Hepatocyte (in vitro differentiated cells): ENCODE measurements around the gene ZSCAN10.

Source experiments
- EZH2 ChIP-seq: fragments of 200-600 bp; sonication (generic); IDR thresholded peaks from 2 replicates; pipeline ENCODE4 v1.6.1; 2016; ENCODE audit warnings: antibody characterized with exemption, mild to moderate bottlenecking, borderline replicate concordance
- TF ChIP-seq, protein P1 (sequence below): fragments of 200-600 bp; sonication (generic); IDR thresholded peaks from 2 replicates; pipeline ENCODE4 v1.5.1; 2016; ENCODE audit warnings: antibody characterized with exemption, mild to moderate bottlenecking; ENCODE audit not compliant: poor library complexity

DNA sequence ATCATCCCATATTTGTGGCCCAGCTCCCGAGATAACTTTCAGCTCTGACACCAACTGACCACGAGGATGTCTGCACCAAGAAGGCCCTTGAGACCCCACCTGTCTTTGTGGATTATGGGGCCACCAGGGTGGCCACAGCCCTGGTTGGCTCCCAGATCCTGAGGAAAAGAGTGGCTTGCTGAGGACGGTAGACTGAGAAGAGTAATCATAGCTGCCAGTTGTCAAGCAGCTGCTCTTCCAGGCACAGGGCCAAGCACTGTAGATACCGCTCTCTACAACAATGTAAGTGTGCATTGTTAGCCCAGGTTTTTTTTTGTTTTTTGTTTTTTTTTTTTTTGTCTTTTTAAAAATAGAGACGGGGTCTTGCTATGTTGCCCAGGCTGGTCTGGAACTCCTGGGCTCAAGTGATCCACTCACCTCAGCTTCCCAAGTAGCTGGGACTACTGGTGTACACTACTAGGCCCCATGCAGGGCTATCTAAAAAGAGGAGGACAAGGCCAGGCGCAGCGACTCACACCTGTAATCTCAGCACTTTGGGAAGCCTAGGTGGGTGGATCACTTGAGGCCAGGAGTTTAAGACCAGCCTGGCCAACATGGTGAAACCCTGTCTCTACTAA is 22.9 kb upstream of the ZSCAN10 start:
- TF ChIP-seq, protein P1, sequence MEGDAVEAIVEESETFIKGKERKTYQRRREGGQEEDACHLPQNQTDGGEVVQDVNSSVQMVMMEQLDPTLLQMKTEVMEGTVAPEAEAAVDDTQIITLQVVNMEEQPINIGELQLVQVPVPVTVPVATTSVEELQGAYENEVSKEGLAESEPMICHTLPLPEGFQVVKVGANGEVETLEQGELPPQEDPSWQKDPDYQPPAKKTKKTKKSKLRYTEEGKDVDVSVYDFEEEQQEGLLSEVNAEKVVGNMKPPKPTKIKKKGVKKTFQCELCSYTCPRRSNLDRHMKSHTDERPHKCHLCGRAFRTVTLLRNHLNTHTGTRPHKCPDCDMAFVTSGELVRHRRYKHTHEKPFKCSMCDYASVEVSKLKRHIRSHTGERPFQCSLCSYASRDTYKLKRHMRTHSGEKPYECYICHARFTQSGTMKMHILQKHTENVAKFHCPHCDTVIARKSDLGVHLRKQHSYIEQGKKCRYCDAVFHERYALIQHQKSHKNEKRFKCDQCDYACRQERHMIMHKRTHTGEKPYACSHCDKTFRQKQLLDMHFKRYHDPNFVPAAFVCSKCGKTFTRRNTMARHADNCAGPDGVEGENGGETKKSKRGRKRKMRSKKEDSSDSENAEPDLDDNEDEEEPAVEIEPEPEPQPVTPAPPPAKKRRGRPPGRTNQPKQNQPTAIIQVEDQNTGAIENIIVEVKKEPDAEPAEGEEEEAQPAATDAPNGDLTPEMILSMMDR, result no peak
- TF ChIP-seq EZH2, result no peak
